D721Med (cell line): Measurements from ENCODE around the gene RNF225.
"Not testable (repeated sequence)": the region's sequence is repeated elsewhere in the genome, so short reads cannot be mapped to it uniquely, and the experiment has no call there.

Experiments used
- DNase-seq: peaks from one replicate; pipeline ENCODE4 v3.0.0; 2011; ENCODE audit warnings: low spot score; ENCODE audit not compliant: insufficient read length
- FAIRE-seq: peaks from 2 replicates; lab custom pipeline; 2011; peaks lifted over from hg19 to GRCh38; lab: Jason Lieb, UNC
- TF ChIP-seq, protein P1 (sequence below): IDR thresholded peaks from 2 replicates; pipeline ENCODE4 v1.5.1; 2012; ENCODE audit warnings: mild to moderate bottlenecking, control low read depth; ENCODE audit not compliant: insufficient read depth; ENCODE audit errors: missing control alignments

The RNF225 gene

DNA sequence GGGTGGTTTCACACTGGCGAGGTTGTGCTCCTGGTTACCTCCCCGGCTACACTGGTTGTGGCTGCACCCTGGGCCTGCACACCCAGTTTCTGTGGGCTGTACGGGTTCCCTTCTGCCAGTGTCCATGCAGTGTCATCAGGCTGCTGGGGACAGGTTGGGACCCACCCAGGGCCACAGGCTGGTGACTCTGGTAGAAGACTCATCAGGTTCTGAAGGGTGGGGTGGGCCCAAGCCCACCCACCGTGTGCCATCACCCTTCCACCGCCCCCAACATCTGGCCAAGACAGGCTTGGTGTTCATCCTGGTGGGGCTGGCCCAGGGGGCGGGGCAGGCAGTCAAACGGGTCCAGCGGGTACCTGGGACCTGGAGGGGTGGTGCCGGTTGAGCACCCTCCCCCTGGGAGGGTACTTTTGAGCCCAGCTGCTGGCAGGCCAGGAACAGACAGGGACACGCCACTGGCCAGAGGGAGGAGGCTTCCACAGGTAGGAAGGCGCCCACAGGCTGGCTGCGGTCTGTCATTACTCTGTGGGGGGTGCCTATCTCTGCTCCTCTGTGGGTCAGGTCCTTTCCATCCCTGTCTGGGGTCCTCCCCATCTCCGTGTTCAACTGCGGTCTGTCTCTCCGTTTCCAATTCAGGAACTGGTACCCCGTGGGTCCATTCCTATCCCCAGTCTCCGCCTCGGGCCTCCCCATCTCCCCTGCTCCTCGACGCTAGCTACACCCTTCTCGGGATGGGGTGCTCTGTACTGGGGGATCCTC is at the start of gene RNF225:
Gene RNF225, plus strand, starts transcription at position 437 of the 759 bp plus-strand sequence. CDS start 434 bp downstream, outside the sequence.
- TF ChIP-seq, protein P1, sequence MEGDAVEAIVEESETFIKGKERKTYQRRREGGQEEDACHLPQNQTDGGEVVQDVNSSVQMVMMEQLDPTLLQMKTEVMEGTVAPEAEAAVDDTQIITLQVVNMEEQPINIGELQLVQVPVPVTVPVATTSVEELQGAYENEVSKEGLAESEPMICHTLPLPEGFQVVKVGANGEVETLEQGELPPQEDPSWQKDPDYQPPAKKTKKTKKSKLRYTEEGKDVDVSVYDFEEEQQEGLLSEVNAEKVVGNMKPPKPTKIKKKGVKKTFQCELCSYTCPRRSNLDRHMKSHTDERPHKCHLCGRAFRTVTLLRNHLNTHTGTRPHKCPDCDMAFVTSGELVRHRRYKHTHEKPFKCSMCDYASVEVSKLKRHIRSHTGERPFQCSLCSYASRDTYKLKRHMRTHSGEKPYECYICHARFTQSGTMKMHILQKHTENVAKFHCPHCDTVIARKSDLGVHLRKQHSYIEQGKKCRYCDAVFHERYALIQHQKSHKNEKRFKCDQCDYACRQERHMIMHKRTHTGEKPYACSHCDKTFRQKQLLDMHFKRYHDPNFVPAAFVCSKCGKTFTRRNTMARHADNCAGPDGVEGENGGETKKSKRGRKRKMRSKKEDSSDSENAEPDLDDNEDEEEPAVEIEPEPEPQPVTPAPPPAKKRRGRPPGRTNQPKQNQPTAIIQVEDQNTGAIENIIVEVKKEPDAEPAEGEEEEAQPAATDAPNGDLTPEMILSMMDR = no peak
- FAIRE-seq (no peak), DNase-seq (no peak)

DNA sequence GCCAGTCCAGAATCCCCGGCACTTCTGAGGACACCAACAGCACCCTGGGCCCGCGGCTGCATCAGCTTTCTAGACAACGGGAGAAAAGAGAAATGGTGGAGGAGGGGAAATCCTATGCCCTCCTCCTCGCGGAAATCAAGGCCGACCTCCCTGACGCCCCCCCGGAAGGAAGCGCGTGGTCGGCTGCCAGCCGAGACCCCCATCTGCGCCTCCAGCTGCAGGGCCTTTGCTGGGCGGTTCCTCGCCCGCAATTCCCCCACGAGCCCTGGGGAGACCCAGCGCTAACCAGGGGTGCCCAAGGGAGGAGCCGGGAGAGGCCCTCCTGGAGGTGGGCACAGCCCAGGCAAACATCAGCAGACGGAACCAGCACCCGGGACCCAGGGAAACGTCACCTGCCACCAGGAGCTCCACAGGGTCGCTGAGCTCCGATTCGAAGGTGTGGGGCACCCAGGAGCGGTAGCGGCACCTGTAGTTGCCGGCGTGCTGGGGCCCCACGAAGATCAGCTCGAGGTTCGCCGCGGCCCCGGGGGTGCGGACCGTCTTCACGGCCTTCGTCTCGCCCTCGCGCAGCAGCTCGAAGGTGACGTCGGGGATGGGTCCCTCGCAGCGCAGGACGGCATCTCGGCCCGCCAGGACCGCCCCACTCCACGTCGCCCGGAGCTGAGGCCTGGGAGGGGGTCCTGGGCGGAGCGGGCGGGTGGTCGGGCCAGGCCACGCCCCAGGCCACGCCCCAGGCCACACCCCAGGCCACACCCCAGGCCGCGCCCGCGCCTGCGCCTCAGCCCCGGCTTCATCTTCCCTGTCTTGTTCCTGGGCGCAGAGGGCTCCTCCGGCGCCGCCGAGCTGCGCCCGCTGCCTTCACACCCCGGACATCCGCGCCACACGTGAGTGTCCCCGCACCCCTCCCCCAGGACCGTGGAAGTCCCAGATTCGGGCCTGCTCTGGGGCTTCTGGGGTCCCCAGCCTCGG is 48.2 kb upstream of the RNF225 start:
- TF ChIP-seq, protein P1 = no peak
- DNase-seq (peak; percentile 70), FAIRE-seq (no peak)

- not testable (repeated sequence) for FAIRE-seq, DNase-seq
Measured at GRCh38 chr19:58348080-58348479, 47.4 kb upstream of the RNF225 start.

DNA sequence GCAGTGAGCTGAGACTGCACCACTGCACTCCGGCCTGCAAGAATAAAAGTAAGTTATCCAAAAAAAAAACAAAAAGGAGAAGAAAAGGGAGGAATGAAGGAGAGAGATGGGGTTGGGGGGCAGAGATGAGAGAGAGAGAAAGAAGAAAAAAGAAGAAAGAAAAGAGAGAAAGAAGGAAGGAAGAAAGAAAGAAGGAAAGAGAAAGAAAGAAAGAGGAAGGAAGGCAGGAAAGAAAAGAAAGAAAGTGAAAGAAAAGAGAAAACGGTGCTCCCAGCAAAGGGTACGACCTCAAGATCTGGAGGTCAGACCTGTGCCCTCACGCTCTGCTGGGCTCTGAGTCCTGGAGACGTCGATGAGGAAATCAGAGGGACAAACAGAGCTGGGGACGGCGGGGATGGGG is 45.9 kb upstream of the RNF225 start:
- no peak for DNase-seq
- FAIRE-seq = no peak
- TF ChIP-seq, protein P1 = no peak

GRCh38 chr19:58350001-58350861 is 45.2 kb upstream of the RNF225 start:
- DNase-seq (no peak), FAIRE-seq (no peak)
- TF ChIP-seq, protein P1 = no peak

DNA sequence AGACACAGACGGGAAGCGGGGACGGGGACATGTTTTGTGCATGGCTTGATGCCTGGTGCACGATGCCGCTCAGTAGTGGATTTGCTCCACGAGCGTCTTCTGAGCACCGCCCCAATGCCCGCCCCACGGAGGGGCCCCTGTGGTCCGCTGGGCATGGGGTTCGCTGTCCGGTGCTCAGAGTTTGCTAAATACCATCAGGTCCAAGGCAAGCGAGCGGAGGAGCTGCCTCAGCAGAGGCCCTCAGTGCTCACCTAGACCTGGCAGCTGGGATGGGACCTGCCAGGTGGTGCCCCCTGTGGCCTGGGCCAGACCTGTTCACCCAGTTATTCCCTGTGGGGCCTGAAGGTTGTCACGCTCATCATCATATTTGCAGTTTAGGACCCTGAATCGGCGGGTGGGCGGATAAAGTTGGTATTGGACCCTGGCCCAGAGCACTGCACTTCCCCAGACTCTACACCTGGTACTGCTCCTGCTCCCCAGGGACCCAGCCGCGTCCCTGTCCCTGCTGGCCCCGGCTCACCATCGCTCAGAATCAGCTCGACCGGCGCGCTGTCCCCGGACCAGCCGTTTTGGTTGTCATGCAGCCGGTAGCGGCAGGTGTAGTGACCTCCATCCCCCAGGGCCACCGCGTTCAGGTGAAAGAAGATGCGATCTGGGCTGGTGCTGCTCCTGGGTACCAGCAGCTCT is 44.4 kb upstream of the RNF225 start:
- TF ChIP-seq, protein P1 = no peak
- no peak for FAIRE-seq

More for the DNA sequence above, 44.4 kb upstream of the RNF225 start:
- no peak for DNase-seq
